NCI-H1436 (cell line): ENCODE results near the gene WASHC4.

Experiments used
- DNase-seq: peaks from one replicate; lab custom pipeline; 2025; lab: John Stamatoyannopoulos, UW

Gene WASHC4

GRCh38 chr12:105206686-105207374 is 99.3 kb downstream of the WASHC4 start:
- no peak for DNase-seq

DNA sequence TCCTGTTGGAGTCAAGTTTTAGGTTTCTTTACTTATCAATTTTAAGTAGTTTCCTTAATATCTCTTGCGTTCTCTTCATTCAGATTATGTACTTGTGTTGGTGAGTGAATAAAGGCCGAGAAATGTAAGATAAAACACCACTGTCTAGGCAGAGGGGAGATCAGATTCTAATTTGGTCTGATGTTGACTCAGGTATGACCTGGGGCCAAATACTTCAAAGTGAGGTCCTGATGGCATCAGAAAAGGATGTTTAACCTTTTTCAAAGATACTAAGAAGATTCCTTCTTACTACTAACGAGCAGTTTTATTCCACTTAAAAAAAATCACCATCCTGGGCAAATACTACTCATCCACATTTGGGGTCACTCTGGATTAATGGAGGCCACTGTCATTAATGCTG is 101.6 kb downstream of the WASHC4 start:
- DNase-seq, result no peak

GRCh38 chr12:105212438-105212837 is 104.9 kb downstream of the WASHC4 start:
- no peak for DNase-seq

DNA sequence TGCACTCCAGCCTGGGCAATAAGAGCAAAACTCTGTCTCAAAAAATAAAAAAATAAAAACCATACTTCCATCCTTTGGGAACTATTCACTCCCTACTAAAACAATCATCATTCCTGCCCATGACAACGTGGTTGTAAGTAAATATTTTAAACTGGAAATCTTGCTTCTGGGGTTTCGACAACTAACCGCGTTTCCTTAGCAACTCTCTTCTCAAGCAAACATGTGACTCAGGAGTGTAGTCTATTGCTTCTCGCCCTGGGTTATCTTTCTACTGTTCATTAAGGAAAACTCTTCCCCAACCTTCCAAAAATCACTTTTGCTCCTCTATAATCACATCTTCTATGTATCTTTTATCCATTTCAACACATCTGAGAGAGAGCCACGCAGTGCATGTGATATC is 106.6 kb downstream of the WASHC4 start:
- no peak for DNase-seq

- DNase-seq, result no peak
These were observed 107.3 kb downstream of the WASHC4 start for GRCh38 chr12:105214670-105215375.

DNA sequence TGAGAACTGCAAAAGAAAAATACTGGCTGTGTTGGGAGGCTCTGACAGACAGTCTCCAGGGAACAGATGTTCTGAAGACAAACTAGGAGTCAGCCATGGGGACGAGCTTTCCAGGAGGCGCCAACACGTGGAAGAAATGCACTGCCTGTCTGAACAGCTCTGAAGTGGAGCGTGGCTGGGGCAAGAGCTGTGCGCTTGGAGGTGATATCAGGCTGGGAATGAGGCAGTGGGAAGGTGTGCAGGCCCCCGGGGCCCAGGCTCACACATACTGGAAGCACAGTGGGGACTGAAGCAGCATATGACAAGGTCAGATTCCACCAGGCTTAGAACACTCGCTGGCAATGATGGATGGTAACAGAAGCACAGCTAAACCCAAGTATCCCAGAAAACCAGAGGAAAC is 110.9 kb downstream of the WASHC4 start:
- DNase-seq, result no peak
